ENCODE measurements around the gene PCDH9. TPM values are rescaled to one million over a fixed set of nuclear protein-coding genes. Genes with fewer than 3 reads are reported as not detected.

PCDH9 gene
- total RNA-seq, 4 donors from 2014 or later: 0.57 to 1.7 (median 0.97) TPM

DNA sequence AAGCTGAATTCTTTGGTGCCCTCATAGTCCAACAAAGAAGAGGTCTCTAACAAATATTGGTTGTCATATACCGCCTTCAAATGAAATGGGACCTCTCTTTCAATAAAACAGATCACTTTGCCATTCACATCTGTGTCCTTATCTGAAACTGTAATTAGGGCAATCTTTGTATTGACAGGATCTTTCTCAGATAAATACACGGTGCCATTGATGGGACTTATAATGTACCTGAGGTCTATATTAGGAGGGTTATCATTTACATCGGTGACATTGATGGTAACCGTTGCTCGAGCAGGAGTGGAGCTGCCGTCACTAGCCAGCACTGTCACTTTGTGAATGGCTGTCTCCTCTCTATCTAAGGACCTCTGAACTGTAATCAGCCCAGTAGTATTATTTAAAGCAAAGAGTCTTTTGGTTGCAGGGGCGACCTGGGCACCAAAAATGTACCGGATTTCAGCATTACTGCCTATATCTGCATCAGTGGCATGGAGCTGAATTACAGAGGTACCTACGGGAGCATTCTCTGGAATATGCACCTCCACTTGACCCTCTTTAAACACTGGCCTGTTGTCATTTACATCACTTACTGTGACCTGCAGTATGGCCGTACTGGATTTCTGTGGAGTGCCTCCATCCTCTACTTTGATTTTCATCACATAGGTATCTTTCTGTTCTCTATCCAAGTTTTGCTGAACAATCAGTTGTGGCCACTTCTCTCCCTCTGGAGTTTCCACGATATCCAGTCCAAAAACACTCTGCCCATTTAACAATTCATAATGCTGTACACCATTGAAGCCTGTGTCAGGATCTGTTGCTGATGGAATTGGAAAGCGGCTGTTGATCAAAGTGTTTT, 2.8 kb downstream of the PCDH9 start:
- Histone ChIP-seq H3K27ac (no peak overlapping the region), H3K36me3 (no peaks in the 10 kb centered on the region), H3K4me3 (no peak overlapping the region), H3K27me3 (no peaks in the 10 kb centered on the region), H3K4me1 (peaks cover 0 to 8% (median 2%) of the 10 kb centered on the region in 4 donors), H3K9me3 (no peaks in the 10 kb centered on the region)
- no peak for DNase-seq
- no peak for TF ChIP-seq POLR2A (IDR thresholded peaks at IDR 0.05)
- TF ChIP-seq, protein P1, sequence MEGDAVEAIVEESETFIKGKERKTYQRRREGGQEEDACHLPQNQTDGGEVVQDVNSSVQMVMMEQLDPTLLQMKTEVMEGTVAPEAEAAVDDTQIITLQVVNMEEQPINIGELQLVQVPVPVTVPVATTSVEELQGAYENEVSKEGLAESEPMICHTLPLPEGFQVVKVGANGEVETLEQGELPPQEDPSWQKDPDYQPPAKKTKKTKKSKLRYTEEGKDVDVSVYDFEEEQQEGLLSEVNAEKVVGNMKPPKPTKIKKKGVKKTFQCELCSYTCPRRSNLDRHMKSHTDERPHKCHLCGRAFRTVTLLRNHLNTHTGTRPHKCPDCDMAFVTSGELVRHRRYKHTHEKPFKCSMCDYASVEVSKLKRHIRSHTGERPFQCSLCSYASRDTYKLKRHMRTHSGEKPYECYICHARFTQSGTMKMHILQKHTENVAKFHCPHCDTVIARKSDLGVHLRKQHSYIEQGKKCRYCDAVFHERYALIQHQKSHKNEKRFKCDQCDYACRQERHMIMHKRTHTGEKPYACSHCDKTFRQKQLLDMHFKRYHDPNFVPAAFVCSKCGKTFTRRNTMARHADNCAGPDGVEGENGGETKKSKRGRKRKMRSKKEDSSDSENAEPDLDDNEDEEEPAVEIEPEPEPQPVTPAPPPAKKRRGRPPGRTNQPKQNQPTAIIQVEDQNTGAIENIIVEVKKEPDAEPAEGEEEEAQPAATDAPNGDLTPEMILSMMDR (IDR thresholded peaks at IDR 0.05): no peak

DNA sequence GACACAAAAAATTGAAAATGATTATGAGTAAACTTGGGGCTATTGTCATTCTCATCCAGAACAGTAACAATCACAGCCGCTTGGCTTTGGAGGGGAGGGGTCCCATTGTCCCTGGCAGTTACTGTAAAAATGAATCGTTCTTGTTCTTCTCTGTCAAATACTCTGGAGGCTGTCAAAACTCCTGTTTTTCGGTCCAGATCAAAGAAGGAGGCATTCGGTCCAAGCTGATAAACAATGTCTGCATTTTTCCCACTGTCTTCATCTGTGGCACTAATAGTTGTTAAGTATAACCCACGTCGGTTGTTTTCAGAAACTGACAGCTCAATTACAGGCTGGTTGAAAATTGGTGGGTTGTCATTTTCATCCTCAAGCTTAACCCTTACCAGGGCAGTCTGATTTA, 3.4 kb downstream of the PCDH9 start:
- Histone ChIP-seq H3K27ac (no peak overlapping the region), H3K27me3 (no peaks in the 10 kb centered on the region), H3K4me1 (peaks cover 0 to 6% (median 2%) of the 10 kb centered on the region in 4 donors), H3K9me3 (no peaks in the 10 kb centered on the region), H3K4me3 (no peak overlapping the region), H3K36me3 (no peaks in the 10 kb centered on the region)
- TF ChIP-seq, protein P1 (IDR thresholded peaks at IDR 0.05): no peak
- TF ChIP-seq POLR2A (IDR thresholded peaks at IDR 0.05): no peak
- DNase-seq: no peak

DNA sequence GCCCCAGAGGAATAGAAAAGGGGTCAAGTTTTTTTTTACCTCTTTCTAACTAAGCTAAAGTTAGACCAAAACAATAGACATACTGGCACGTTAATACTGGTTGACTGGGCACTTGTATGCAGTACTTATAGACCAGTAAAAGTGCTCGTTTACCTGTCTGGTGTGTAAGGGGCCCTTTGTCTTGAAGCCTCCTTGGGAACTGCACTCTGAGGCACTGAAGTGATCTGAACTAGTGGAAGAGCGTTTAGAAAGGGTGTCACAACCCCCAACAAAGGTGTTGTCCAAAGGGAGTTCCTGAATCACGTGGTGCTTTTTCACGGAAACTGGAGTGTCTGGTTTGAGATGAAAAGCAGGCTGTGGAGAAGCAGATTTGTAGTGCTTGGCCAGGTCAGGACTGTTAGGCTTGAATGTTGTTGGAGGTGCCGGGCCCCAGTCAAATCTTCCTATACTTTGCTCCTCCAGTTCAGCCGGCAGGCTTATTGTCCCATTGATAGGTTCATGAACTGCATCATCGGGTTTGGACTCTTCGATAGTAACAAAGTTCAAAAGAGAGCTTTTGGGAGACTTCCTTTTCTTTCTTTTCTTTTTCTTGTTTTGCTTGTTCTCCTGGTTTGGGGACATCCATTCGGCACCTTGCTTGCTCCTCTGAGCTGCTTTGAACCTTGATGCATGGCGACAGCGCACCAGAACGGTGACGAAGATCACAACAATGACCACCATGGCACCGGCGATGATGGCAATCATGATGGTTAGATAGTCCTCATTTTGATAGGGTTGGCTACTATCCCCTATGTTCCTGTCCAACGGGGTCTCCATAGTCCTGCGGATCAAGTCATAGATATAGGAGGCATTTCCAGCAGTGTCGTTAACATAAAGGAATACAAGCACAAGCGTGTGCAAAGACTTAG, 4.6 kb downstream of the PCDH9 start:
- no peak overlapping the region for H3K27ac ChIP-seq

DNA sequence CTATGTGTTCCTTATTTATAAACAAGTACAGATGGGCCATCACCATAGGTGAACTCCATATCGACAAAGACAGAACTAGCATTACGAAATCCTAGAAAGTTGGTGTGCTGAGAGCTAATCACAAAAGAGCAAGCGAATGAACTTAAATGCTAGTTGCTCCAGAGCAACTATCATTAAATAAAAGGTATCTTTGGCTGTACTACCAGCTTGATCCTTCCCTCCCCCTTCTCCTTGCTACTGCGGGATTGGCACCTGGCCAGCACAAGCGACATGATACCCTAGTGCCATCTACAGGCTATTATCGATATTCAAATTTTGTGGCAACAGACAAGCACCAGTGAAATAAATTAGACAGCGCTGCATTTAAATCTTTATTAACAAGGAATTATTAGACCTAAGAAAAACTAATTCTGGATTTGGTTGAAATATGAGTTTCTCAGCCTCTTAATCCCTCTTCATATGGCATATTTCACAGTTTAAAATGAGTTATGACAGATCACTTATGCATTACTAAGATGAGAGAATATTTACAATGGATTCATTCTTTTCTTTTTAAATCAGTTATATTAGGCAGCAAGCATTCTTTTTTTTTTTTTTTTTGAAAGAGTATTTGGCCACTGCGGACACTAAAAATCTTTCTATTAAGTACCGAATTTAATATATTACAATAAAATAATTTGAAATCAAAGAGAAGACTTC, 5.8 kb downstream of the PCDH9 start:
- H3K4me3 ChIP-seq: no peak overlapping the region
- H3K27ac ChIP-seq: no peak overlapping the region
- H3K27me3 ChIP-seq: no peaks in the 10 kb centered on the region
- no peaks in the 10 kb centered on the region for H3K4me1 ChIP-seq
- H3K36me3 ChIP-seq: no peaks in the 10 kb centered on the region
- peak; percentile 53 to 76 (median 62) for DNase-seq
- TF ChIP-seq POLR2A (IDR thresholded peaks at IDR 0.05): no peak
- TF ChIP-seq, protein P1 (IDR thresholded peaks at IDR 0.05): peak in 4 of 6 experiments; percentile 40 to 62 (median 54)
- no peaks in the 10 kb centered on the region for H3K9me3 ChIP-seq

More for the DNA sequence above, 4.6 kb downstream of the PCDH9 start:
- H3K36me3 ChIP-seq: no peaks in the 10 kb centered on the region
- no peak for DNase-seq
- TF ChIP-seq POLR2A (IDR thresholded peaks at IDR 0.05): no peak
- TF ChIP-seq, protein P1 (IDR thresholded peaks at IDR 0.05): no peak
- no peak overlapping the region for H3K4me3 ChIP-seq
- peaks cover 0 to 2% (median 0%) of the 10 kb centered on the region in 4 donors for H3K4me1 ChIP-seq
- no peaks in the 10 kb centered on the region for H3K9me3 ChIP-seq
- H3K27me3 ChIP-seq: no peaks in the 10 kb centered on the region

DNA sequence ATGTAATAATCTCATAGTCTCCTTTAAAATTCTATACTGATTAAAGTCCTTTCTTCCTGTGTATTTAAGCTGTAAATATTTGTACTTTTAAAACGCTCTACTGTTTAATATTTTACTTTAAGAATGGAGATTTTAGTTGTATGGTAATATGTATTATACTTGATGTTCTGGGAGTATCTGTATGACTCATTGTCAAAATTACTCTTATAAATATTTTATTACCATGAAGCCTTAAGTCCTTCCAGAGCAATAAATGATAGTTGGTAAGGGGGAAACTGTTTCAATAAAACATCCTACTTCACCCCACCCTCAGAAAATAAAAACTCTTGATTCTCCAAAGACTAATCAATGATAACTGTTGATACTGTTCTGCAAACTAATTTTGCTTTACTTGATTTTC, 6.4 kb downstream of the PCDH9 start:
- no peak for DNase-seq
- Histone ChIP-seq H3K27ac (no peak overlapping the region), H3K36me3 (no peaks in the 10 kb centered on the region), H3K9me3 (no peaks in the 10 kb centered on the region), H3K4me1 (no peaks in the 10 kb centered on the region), H3K4me3 (no peak overlapping the region), H3K27me3 (no peaks in the 10 kb centered on the region)
- TF ChIP-seq, protein P1 (IDR thresholded peaks at IDR 0.05): no peak

Data from Peyer's patch (tissue), 4 donors.